Left lobe of liver (tissue), 2 donors: ENCODE results near the gene SDCCAG8. TPM values are rescaled to one million over a fixed set of nuclear protein-coding genes. Genes with fewer than 3 reads are reported as not detected.

Source experiments
- ATAC-seq: fragments of 200-7000 bp; cut with Tn5 transposase; one replicate; pipeline ENCODE4 v1.9.1; 2020; ENCODE audit warnings: mild to moderate bottlenecking, moderate library complexity
- DNase-seq: peaks from one replicate; pipeline ENCODE4 v3.0.0-alpha.2; 2020; ENCODE audit warnings: low spot score
- total RNA-seq: library from RNA; stranded (reverse); gene quantifications from one replicate; pipeline ENCODE4 v1.2.1, GENCODE V29; 2021
- donor health status: DM: no; HTN: no; CAD: no; lungs with moderate emphysema.
- donor health status: DM: no; HTN: yes; CAD: no.

SDCCAG8 gene
- total RNA-seq, 1 donor from 2014 or later: 15.2 TPM

- DNase-seq (no peak), ATAC-seq (no peak)
These were observed 123.4 kb downstream of the SDCCAG8 start for GRCh38 chr1:243379208-243379607.

GRCh38 chr1:243379706-243380105, 123.9 kb downstream of the SDCCAG8 start:
- ATAC-seq: no peak
- no peak for DNase-seq

DNA sequence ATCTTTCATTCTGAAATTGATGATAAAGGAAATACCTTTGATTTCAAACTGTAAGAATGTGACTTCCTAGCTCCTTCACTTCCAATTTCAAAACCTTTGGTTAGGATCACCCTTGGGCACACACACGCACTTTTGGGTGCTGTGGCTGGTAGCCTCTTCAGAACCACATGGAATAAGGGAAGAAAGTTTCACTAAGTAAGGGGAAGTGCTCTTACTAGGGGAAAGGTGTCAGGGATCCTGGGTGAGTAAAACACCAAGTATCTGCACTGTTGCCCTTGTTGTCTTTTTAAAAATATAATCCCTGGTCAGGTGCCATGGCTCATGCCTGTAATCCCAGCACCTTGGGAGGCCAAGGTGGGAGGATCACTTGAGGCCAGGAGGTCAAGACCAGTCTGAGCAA, 132.4 kb downstream of the SDCCAG8 start:
- ATAC-seq (no peak), DNase-seq (no peak)

GRCh38 chr1:243390162-243390791, 134.4 kb downstream of the SDCCAG8 start:
- no peak for DNase-seq
- no peak for ATAC-seq

DNA sequence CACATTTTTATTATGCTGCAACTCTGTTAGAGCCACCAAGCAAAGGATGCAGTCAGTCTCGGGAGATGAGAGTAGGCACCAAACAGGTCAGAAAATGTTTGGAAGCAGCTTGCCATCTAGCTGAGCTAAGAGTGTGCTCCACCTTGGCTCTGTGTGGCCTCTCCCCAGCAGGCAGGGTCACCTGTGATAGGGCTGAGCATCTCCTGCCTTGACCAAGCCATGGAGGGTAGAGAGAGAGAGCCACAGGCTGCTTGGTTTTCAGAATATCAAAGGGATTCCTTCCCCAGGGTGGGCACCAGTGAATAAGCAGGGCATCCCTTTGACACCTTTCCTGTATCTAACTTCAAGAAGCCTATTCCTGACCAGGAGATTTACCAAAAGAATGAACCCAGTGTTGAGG, 135.5 kb downstream of the SDCCAG8 start:
- DNase-seq (no peak), ATAC-seq (no peak)

DNA sequence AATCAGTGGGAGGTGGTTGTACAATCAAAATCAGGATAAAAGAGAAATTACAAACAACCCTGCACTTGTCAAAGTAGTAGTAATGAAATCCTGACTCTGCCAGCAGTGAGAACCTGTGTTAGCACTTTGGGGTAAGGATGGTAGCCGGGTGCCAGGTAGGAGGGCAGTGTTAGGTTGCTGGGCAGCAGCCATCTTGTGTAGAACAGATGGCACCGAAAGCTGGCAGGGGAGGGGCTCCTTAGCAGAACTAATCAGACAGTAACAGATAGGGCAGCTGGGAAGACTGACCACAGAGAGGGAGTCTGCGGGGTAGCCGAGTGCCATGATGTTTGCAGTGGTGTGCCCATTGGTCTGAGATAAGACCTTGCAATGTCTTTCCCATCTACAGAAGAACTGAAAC, 137.3 kb downstream of the SDCCAG8 start:
- ATAC-seq: no peak
- no peak for DNase-seq

- ATAC-seq: no peak
- DNase-seq: no peak
These were observed 138.2 kb downstream of the SDCCAG8 start for GRCh38 chr1:243394066-243394465.

DNA sequence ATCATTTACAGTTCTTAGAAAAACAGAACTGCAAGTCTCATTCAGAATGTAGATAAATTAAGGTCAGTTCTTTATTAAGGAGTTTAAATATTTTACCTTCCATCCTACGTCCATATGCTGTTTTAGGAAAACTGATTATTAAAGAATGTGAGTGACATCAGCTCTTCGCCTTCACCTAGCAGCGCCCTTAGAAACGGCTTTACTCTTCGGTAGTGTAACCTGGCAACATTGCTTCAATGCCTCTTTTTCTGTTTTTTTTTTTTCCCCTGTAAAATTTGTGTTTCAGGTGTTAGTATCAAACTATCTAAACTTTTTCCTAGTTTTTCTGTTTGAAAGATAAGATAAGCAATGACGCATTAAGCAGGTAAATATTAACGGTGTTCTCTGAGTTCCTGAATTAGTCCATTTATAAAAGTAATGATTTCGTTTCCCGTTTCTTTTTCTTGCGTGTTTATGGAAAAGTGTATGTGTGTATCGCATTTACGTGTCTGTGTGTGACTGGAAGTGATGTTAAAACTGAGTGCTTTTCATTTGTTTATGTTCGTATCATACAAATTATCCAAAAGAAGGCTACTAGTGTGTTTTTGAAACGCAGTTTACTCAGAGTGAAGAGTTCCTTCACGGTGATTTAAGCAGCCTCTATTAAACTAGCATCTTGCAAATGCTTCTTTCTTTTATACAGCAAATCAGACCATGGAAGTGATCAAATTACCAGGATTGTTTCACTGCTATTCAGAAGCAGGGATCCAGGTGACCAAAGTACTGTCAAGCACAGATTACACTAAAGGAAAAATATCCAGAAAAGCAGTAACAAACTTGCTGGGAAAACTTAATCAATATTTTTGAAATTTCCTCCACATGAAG, 139.0 kb downstream of the SDCCAG8 start:
- peak; percentile 55 for ATAC-seq
- DNase-seq: no peak

DNA sequence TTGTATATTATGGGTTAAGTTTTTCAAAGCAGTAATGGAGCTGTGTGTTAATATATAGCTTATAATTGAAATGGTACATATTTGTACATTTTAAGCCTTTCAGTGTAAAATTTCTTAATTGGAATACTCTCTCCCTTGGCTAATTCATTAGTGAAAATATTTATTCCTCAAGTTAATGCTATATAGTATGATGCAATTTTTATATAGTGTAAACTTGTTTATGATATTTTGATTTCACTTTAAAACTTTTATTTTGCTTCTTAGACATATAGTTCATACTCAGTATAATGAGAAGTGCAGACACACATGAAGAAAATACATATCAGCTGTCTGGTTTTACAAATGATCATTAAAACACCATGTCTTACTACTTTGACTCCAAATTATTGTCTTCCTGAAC, 140.6 kb downstream of the SDCCAG8 start:
- ATAC-seq (no peak), DNase-seq (no peak)

DNA sequence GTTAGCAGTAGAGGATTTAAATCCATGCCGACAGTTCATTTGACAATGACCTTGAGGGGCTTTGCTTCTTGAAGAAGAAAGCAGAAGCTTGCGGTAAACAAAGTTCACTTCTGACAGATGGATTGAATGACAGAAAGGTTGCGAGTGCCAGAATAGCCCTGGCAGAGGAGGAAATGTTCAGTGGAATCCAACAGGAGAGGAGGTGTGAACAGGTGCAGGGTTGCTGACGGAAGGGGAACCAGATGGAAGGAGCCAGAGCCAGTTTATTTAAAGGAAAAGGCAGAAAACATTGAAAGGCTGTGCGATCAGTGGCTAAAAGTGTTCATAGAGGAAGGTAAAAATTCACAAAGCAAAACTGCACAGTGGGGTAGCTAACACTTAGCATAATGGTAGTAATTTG, 141.0 kb downstream of the SDCCAG8 start:
- ATAC-seq (peak; percentile 73), DNase-seq (peak; percentile 58)

- DNase-seq: no peak
- peak; percentile 71 for ATAC-seq
These were observed 141.9 kb downstream of the SDCCAG8 start for GRCh38 chr1:243397613-243398321.

DNA sequence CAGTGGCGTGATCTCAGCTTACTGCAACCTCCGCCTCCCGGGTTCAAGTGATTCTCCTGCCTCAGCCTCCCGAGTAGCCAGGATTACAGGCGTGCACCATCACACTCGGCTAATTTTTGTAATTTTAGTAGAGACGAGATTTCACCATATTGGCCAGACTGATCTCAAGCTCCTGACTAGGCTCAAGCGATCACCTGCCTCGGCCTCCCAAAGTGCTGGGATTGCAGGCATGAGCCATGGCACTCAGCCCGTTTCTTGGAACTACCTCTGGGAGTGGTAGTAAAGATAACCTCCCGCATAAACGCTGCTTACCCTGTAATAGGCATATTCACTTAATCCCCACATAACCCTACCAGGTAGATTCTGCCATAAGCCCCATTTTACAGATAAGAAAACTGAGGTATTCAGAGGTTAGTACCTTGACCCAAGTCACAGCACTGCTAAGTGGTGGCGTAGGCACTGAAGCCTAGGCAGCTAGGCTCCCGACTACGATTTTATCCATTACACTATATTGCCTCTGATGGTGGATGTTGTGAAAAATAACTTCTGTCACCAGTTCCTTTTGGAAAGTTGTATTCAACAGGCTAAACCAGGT, 143.8 kb downstream of the SDCCAG8 start:
- ATAC-seq: no peak
- no peak for DNase-seq

DNA sequence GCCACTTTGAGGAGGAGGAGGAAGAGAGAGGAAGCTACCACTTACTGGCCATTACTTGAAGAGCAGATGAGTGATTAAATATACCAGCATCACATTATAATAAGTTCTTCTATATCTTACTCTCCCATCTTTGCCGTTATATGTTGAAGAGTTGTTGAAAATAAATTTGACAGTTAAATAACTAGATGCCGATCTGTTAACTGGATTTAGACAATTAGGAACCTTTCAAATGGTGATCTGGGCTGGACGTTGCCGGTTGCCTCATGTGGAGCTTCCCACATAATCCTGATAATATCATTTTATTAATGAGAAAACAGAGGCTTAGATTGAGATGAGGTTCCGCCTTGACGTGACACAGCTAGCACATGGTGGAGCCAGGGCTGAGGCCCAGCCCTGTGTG, 147.0 kb downstream of the SDCCAG8 start:
- ATAC-seq (no peak), DNase-seq (no peak)

DNA sequence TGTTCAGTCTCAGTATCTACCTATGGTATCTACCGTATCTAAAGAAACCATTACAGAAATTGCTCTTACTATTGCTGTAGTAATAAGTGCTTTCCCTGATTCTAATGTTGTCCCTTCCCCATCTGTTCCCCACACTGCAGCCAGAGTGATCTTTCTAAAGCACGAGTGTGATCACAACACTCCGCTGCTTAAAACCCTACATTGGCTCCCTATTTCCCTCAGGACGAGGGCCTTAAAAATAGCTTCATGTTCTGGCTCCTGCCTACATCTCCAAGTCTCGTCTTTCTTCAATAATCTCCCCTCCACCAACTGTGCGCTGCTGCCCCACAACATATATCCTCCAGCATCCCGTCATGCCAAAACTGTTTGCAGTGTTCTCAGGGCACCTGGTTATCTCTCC, 150.6 kb downstream of the SDCCAG8 start:
- ATAC-seq (no peak), DNase-seq (no peak)

DNA sequence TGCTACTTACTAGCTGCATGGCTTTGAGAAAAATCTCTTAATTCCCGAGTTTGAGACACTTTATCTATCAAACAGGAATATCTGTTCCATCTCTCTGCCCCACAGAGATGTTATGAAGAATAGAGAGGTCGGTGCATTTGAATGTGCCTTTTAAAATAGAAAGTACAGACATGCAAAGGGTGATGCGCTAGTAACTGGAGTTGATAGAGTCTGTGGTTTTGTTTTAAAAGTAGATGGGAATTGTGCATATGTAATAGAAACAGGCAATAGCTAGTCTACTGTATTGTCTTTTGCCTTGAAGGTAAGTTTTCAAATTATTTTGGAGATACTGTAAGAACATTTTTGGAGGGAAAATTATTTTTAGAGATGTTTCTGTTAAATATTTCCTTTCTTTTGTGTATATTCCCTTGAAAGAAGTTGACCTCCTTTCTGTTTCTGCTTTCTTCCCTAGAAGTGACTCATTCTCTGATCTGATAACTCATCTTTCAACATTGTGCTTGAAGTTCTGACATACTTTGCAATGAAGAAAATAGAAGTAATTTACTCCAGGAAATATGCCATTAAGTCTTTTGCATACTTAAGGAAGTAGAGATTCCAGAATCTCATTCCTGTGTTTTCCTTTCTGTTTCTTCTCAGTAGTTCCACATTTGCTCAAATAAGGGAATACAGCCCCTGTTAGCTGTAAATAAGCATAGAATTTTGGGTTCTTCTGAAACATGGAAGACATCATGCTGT, 151.6 kb downstream of the SDCCAG8 start:
- DNase-seq (no peak), ATAC-seq (no peak)

- no peak for DNase-seq
- ATAC-seq: peak; percentile 41
These were observed 152.6 kb downstream of the SDCCAG8 start for GRCh38 chr1:243408479-243408878.

- ATAC-seq (peak; percentile 94), DNase-seq (no peak)
These were observed 153.4 kb downstream of the SDCCAG8 start for GRCh38 chr1:243409284-243409683.

- peak; percentile 49 for ATAC-seq
- no peak for DNase-seq
These were observed 155.6 kb downstream of the SDCCAG8 start for GRCh38 chr1:243411472-243411871.

DNA sequence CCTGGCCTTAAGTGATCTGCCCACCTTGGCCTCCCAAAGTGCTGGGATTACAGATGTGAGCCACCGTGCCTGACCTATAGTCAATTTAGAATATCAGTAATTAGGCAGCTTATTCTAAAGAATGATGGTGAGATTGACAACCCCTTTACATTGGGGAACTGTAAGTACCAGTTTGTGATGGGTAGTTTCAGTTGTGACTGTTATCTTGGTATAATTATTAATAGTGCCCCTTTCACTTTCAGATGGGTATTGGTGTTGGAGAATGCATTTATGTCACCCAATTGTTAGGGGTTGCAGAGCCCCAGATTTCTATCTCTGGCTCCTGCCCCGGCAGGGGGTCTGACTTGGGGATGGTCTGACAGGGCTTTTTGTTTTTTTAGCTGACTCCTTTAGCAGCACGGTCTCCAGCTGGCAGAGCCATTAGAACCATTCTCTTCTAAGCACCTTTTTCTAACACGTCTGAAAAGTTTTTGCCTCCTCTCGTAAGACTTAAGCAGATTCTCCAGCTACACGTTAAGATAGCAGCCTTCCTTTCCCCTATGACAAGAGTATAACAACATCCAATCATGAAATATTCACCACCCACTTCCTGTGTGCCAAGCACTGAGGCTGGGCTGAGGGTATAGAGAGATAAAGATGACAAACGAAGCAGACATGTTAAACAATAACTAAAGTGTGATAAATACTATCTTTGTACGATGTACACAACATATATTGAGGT, 157.8 kb downstream of the SDCCAG8 start:
- no peak for ATAC-seq

GRCh38 chr1:243414152-243414494, 158.3 kb downstream of the SDCCAG8 start:
- ATAC-seq (no peak), DNase-seq (no peak)

More for the DNA sequence above, 157.8 kb downstream of the SDCCAG8 start:
- no peak for DNase-seq
